DMS53 treated with DMSO at 0.1 percent for 48 hours (cell line): ENCODE measurements around the gene ACMSD.
"Not testable (repeated sequence)": the region's sequence is repeated elsewhere in the genome, so short reads cannot be mapped to it uniquely, and the experiment has no call there.

Experiments used
- DNase-seq: peaks from one replicate; lab custom pipeline; 2025; ENCODE audit not compliant: unreplicated experiment; lab: John Stamatoyannopoulos, UW

Gene ACMSD

DNA sequence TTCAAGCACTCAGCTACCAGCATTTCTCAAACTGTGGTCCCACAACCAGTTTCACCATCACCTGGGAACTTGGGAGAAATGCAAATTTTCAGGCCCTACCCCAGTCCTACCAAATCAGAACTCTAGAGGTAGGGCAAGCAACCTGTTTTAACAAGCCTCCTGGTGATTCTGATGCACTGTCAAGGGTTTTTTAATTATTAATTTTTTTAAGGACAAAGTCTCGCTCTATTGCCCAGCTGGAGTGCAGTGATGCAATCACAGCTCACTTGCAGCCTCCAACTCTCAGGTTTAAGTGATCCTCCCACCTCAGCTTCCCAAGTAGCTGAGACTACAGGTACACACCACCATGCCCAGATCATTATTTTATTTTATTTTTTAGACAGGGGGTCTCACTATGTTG, 7.8 kb downstream of the ACMSD start:
- DNase-seq = no peak

DNA sequence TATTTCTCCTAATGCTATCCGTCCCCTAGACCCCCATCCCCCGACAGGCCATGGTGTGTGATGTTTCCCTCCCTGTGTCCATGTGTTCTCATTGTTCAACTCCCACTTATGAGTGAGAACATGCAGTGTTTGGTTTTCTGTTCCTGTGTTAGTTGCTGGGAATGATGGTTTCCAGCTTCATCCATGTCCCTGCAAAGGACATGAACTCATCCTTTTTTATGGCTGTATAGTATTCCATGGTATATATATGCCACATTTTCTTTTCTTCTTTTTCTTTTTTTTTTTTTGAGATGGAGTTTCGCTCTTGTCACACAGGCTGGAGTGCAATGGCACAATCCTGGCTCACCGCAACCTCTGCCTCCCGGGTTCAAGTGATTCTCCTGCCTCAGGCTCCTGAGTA, 9.2 kb downstream of the ACMSD start:
- not testable (repeated sequence) for DNase-seq

DNA sequence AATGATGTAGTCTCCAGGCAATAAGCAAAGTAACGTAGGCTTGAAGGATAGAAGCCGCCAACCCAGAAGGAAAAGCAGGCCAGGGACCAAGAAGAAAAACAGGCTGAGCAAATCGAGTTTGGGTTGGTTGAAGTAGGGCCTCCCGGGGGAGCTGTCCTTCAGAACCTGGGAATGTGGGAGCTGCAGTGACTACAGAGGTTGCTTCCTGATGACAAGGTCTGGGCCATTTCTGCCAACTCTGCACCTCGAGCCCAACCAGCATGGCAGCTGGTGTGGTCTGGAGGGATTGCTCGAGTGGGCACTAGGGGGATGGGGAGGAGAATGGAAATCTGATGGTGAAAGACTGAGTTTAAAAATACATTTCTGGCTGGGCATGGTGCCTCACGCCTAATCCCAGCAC, 14.1 kb downstream of the ACMSD start:
- no peak for DNase-seq

DNA sequence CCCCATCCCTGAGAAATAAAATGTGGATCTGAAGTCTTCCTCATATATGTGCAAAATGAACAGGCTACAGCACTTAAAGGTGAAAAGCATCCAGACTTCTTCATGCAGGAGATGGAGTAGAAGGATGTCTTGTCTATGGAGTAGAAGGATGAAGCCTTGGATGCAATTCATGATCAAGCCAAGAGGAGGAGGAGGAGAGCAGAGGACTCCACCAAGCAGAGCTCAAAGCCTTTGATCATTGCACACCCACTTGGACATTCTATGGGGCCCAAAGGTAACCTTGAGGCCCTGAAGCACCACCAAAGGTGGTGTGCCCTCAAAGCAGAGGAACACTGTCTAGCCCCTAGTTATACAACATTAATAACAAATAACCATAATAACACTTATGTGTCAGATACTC, 17.3 kb downstream of the ACMSD start:
- DNase-seq = no peak

DNA sequence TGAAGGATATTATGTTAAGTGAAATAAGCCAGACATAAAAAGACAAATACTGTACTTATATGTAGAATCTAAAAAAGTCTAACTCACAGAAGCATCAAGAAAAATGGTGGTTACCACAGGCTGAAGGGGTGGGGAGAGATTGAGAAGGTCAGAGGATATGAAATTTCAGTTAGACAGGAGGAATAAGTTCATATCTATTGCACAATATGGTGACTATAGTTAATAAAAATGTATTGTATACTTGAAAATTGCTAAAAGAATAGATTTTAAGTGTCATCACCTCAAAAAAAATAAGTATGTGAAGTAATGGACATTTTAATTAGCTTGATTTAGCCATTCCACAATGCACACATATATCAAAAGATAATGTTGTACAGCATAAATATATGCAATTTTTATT, 19.8 kb downstream of the ACMSD start:
- DNase-seq = no peak

DNA sequence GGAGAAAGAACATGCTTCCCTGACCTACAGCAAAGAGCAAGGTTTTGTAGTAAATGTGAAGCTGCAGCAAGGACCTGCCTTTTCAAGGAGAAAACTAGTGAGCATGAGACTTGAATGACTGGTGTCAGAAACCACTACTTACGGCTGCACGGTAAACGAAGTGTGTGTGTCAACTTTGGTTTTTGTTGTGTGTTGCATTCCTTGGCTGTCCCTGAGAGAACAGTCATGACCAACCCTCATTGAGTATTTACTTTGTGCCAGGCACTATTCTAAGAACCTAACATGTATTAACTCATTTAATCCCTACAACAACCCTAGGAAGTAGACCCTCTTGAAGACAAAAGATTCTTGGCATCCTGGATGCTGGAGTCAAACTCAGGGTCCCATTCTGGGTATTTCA, 22.8 kb downstream of the ACMSD start:
- no peak for DNase-seq

DNA sequence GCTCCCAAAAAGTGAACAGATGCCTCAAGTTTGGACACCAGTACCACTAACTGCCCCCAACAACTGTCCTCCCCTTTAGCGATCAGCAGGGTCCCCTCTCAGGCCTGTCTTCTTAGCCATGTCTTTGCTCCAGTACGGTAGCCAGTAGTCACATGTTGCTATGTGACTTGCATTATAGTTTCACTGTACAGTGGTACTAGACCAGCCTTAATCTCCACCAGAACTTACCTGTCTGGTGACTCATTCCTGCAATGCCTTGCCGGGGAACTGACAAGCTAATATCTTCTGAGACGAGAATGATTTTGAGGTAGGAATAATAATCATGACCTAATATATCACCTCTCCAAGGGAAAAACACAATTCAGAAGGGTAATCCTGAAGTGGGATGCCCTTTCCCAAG, 23.7 kb downstream of the ACMSD start:
- DNase-seq = no peak

DNA sequence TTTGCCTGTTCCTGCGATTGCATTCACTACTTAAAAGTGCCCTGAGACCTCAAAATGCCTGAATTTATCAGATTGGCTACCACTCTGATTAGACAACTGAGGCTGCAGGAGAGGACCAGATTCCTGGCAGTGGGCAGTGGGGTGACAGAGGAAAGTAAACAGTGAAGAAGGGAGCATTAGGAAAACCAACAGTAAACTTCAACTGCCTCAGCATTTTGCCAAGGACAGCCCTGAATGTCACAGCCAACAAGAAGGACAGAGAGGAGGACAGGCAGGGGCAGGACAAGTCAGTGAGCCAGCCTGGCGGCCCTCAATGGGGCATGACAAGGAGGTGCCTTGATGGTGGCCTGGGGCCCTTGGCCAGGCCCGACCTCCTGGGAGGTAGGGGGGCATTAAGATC, 24.3 kb downstream of the ACMSD start:
- DNase-seq = no peak

DNA sequence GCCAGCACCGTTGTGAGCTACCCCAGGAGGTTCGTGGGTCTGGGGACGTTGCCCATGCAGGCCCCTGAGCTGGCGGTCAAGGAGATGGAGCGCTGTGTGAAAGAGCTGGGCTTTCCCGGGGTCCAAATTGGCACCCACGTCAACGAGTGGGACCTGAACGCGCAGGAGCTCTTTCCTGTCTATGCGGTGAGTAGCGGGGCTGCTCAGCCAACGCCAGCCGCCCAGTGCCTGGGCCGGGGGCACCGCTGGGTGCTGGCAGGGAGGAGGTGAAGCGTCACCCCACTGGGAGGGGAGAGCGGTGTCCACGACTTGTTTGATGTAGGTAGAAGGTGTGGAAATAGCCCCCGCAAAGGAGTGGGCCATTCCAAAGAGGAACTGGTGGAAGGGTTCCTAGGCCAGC, 25.0 kb downstream of the ACMSD start:
- DNase-seq = no peak

DNA sequence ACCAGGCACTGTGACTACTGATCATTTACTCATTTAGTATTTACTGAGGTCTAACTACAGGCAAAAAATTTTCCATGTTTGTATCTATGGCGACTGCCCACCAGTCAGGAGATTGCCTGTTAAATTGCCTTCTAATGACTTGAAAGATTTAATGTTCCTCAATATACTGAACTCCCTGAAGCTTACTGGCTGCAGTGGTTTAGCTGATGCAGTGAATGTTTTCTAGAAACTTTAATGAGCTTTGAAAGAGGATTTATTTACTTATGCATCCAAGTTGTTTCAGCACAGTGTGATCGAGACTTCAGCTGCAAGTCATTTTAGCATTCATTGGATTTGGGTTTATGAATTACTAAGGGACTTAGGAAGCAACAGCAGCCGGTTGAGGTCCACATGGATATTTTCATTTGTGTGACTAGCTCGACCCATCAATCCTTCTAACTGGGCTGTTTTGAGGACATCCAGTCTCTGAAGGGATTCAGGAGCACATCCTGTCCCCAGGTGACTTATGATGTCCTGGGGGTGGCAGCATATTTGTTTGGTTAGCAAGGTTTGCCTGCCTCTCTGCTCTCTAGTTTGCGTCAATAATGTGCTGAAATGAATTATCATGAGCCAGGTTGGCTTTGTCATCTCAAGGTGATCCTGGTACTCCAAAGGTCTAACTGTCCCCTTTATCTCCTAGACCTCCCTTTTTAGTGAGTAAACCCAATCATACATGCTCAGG, 26.8 kb downstream of the ACMSD start:
- DNase-seq = no peak

DNA sequence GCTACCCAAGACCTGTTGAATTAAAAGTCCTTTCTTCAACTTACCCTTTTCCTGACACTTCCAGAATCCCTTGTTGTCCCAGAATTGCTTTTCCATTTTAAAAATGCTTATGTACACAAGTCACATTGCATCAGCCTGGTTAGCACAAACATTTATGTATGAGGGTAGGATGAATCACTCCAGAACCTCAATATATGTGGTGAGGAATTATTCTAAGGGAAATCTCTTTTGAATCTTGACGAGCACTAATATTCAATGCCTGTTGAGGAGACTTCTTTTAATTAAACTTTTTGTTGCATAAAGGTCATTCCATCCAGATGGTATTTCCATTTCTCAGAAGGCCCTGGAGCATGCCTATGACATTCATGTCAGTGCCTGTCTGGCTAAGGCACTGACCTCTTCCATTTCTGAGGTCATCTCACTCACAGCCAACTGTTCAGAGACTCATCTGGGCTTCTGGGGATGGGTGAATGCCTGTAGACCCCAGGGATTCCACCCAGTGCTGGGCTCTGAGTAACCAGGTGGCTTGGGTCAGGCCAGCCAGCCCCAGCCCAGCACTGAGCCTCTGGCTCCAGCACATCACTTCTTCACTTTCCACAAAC, 28.2 kb downstream of the ACMSD start:
- no peak for DNase-seq

DNA sequence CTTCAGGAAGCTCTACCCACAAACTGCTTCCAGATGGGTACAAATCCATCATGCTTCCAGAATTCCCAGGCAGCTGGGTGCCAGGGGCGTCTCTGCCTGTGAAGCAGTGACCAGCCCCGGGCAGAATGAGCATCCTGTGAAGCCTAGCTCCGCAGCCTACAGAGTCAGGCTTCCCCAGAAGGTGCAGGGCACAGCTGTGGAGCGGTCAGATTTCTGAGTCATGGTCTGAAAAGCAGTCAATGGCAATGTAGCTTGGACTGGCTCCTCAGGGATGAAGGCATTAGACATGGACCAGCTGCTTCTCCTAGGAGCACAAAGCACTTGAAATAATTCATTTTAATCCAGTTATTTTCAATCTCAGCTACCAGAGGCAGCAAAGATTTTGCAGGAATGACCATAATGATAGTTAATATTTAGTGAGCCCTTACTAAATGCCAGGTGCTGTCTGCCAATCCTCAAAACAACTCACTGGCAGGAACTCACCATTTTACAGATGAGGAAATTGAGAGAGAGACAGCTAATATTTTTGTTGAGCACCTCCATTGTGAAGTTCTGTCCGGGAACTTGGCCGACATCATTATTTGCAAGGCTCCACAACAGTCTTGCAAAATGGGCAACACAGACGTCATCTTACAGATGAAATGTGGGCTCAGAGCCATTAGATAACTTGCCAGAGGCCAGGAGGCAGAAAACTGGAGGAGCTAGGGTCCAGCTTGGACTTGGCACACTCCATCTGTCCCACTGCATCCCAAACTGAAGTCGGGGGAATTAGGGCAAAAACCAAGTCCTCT, 31.7 kb downstream of the ACMSD start:
- no peak for DNase-seq

DNA sequence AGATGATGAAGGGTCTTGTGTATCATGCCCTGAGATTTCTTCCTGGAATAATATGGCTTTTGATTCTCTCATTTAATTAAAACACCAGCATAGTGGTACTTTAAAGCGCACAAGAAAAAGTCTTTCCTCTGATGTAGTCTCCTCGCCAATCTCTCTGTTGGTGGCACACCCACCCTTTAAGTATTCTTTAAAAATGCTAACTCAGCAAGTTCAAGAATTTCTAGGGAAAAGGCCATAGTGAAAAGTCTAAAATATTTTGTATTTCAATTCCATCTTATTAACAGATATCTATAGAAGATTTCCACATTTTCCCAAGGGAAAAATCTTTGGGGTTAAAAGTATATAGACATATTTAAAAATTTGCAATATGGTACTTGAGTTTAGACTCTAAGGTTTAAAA, 34.7 kb downstream of the ACMSD start:
- DNase-seq = no peak

DNA sequence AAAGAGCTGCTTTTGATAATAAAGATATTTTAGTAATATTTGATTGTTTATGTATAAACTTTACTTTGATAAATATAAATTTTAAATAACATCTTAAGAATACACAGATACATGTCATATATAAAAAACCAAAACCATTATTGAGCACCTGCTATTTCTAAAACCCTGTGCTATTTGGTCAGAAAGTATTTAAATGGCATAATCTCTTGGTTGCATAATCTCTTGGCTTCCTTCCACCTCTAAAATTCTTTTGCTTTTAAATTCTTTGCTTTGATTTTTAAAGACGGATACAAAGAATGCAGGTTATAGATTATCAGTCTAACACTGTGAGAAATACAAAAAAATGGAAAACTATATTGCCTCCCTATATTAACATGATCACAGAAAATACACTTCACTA, 36.9 kb downstream of the ACMSD start:
- no peak for DNase-seq

DNA sequence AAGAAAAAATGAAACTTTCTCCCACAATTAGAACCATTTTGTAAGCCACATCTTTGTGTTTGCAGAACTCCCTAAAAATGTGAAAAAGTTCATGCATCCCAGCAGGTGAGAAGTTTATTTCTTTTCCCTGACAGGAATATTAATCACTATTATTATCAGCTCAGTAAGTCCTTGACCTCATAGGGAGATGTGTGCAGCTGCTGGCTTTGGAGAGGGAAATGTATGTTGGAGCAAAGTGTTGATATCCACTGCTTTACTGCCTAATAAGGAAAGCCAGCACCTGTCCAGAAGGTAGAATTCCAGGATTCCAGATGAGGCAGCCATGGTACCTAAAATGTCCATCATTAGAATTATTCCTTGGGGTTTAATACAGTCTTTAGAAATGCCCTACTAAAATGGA, 44.4 kb downstream of the ACMSD start:
- DNase-seq = no peak

DNA sequence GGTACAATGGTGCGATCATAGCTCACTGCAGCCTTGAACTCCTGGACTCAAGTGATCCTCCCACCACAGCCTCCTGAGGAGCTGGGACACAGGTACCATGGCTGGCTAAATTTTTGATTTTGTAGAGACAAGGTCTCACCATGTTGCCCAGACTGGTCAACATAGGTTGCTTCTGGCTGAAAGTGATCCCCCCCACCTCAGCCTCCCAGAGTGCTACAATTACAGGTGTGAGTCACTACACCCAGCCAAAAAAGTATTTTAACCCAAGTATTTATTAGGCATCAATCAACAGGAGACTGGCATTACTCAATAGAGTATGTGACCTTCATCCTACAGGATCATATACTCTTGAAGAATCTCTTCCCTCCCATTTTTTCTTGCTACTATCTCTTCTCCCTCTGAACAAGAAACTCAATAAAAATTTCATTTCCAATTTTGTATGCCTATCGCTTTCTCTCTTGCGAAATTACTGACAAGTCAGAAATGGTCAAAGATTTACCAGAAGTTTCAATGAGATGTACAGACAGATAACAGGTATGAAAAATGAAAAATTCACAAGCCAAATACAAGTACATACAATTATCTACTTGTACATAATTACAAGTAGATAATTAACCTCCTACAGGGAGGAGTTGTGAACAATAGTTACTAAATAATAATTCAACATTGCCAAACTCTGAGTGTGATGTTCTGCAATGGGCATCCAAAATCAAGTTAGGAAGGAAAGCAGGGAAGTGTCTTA, 45.3 kb downstream of the ACMSD start:
- DNase-seq = no peak

DNA sequence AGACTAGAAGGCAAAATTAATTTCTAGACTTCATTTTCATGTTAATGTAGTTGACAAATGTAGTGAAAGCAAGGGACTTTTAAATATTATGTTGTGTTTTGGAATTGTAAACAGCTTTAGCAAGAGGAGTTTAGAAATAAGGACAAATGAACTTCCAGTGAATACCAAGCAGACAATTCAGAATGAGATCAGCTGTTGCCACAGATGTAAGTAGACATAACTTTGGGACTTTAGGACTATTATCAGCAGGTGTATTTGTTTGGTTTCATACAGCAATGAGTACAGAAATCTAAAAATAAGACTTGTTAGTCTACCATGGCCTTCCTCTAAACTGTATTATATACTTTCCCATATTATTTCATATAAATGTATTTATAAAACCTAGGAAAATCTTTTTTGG, 46.0 kb downstream of the ACMSD start:
- DNase-seq = no peak

DNA sequence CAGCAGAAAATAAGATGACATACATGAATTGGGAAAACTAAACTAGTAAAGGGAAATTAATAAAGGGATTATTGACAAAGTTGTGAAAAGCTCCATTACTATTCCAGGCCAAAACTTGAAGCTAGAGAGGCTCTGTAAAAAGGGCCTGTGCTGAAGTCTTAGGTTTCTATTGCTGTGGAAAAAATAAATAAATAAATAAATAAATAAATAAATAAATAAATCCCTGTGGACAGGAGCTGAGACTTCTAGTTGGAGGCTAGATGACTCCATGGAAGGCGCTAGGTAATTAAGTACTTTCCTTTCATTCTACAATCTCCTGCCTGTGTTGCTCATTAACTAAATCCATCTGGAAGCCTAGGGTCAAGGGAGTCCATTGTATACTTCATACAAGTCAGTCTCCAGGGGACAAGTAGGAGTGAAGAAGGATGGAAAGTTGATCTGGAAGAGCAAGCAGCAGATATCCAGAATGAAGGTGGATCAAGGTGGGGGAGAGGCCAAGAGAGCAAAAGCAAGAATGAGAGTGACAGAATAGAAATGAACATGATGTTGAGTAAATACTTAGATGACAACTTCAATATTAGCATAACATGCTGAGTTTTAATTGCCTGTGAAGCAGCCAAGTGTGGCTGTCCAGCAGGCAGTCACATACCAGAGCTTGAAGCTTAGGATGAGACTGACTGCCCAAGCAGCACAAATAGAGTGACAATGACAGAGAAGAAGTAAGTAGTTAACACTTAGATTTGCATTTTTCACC, 54.0 kb downstream of the ACMSD start:
- DNase-seq = no peak

DNA sequence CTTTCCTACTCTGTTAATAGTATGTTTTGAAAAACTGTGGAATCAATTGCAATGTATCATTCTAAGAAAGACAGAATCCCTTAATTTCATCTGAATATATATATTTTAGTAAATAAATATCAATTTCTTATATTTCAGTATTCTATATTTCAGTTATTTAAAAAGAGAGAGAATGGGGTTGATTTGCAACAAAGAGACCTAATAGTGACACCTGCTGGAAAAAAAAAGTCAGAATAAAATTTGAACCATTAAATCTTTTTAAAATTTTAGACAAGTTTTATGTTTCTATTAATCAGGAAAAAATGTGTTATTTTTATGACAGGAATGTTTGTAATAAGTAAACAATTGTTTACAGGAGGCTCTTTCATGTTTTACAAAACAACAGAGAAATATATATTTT, 59.5 kb downstream of the ACMSD start:
- DNase-seq = no peak

DNA sequence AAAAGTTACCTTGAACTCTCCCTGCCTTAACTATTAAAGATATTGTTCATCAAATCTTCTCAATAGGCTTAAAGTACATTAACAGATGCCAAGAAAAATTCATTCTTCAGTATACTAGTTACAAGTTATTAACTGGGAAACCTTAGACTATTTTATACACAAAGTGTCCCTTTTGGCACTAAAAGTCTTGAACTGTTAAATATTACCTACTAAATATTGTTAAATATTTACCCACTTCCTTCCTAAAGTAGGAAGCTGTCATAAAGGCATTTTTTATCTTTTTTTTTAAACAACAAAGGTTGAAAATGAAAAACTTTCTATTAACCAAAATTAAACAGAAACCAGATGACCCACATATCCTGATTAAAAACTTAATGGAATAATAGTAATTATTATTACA, 60.8 kb downstream of the ACMSD start:
- DNase-seq = no peak

DNA sequence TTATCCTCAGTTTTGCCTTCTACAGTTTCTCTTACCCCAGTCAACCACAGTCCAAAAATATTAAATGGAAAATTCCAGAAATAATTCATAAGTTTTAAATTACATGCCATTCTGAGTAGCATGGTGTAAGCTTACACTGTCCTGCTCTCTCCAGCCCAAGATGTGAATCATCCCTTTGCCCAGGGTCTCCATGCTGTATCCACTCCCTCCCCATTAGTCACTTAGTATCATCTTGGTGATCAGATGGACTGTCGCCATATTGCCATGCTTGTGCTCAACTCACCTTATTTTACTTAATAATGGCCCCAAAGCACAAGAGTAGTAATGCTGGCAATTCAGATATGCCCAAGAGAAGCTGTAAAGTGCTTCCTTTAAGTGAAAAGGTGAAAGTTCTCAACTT, 61.7 kb downstream of the ACMSD start:
- no peak for DNase-seq
